Esophagus squamous epithelium (tissue), 5 donors: ENCODE results near the gene CAPG. TPM values are rescaled to one million over a fixed set of nuclear protein-coding genes. Genes with fewer than 3 reads are reported as not detected.

Experiments
- DNase-seq: peaks from one replicate; lab custom pipeline; 2025; lab: John Stamatoyannopoulos, UW
- H3K27ac ChIP-seq, 4 donors: fragments of 200-600 bp; sonication (generic); one replicate each; pipeline ENCODE4 v1.5.1; 2016 to 2019; ENCODE audit warnings: mild to moderate bottlenecking in 1 of 4
- H3K27me3 ChIP-seq, 4 donors: fragments of 200-600 bp; sonication (generic); 1 replicate in 3 of 4; 2 replicates in 1 of 4; pipeline versions ENCODE4 v1.5.1 to v1.6.0; 2017 to 2021; ENCODE audit warnings: antibody characterized with exemption in 1 of 4
- H3K36me3 ChIP-seq, 3 donors: fragments of 200-600 bp; sonication (generic); one replicate each; pipeline ENCODE4 v1.5.1; 2016 to 2019
- H3K4me1 ChIP-seq, 3 donors: fragments of 200-600 bp; sonication (generic); one replicate each; pipeline ENCODE4 v1.5.1; 2017 to 2019
- H3K4me3 ChIP-seq, 4 donors: fragments of 200-600 bp; sonication (generic); 1 replicate in 3 of 4; 2 replicates in 1 of 4; pipeline ENCODE4 v1.5.1; 2016 to 2019; ENCODE audit warnings: mild to moderate bottlenecking in 2 of 4, moderate library complexity in 1 of 4
- H3K9me3 ChIP-seq, 3 donors: fragments of 200-600 bp; sonication (generic); one replicate each; pipeline ENCODE4 v1.5.1; 2016 to 2019
- CTCF ChIP-seq, 6 experiments: fragments of 450-650 bp in 4 of 6; fragments of 200-600 bp in 2 of 6; sonication (generic) in 2 of 6; IDR thresholded peaks; one replicate each; pipeline ENCODE4 v1.5.1; 2016 to 2019; ENCODE audit warnings: antibody characterized with exemption in 6 of 6, mild to moderate bottlenecking in 4 of 6, moderate library complexity in 4 of 6
- POLR2A ChIP-seq, 4 donors: fragments of 450-650 bp; IDR thresholded peaks; one replicate each; pipeline ENCODE4 v1.6.1; 2017; ENCODE audit warnings: antibody characterized with exemption in 4 of 4, mild to moderate bottlenecking in 4 of 4, moderate library complexity in 3 of 4
- WGBS, 2 donors: methylation state at CpG; one replicate each; pipeline ENCODE4 v1.1.5; 2018; 5-methylcytosine and 5-hydroxymethylcytosine counted together
- intact Hi-C: fragments of 100-400 bp; cut with DNase I; formaldehyde crosslinking; loops from one replicate; pipeline ENCODE4 v1.15.0; 2022
- total RNA-seq, 4 donors: library from RNA; depleted of rRNA; stranded (reverse); fragments of >200 nt; gene quantifications; one replicate each; pipeline ENCODE4 v1.1.0, GENCODE V29; 2016
- donor health status: DM: yes; HTN: yes; CAD: no.

Gene CAPG
- total RNA-seq, 4 donors from 2014 or later = 185 to 301 (median 221) TPM

- no peaks in the 10 kb centered on the region for H3K36me3 ChIP-seq
- no peak for DNase-seq
- TF ChIP-seq CTCF (IDR thresholded peaks at IDR 0.05) (no peak), POLR2A (IDR thresholded peaks at IDR 0.05) (no peak)
- H3K27me3 ChIP-seq = no peaks in the 10 kb centered on the region
- peaks cover 48 to 69% (median 48%) of the 10 kb centered on the region in 3 donors for H3K4me1 ChIP-seq
- intact Hi-C loops = no loop called here
- peak overlapping the region; percentile 85 to 95 (median 94) for H3K27ac ChIP-seq
- no peak overlapping the region for H3K4me3 ChIP-seq
- 88 to 94% methylated on average over 10 to 12 of the region's 16 CpGs for WGBS, 2 donors
- H3K9me3 ChIP-seq = no peaks in the 10 kb centered on the region
Observed at GRCh38 chr2:85435981-85436835, 26.0 kb upstream of the CAPG start.

GRCh38 chr2:85435220-85435958 is 25.2 kb upstream of the CAPG start:
- Histone ChIP-seq H3K9me3 (no peaks in the 10 kb centered on the region), H3K4me3 (no peak overlapping the region), H3K36me3 (no peaks in the 10 kb centered on the region), H3K27ac (peak overlapping the region; percentile 85 to 95 (median 94)), H3K4me1 (peaks cover 48 to 75% (median 48%) of the 10 kb centered on the region in 3 donors), H3K27me3 (no peaks in the 10 kb centered on the region)
- no peak for DNase-seq
- intact Hi-C loops = no loop called here
- TF ChIP-seq POLR2A (IDR thresholded peaks at IDR 0.05) = no peak
- WGBS, 2 donors = 48 to 83% methylated on average over 7 to 11 of the region's 21 CpGs

- intact Hi-C loops = no loop called here
Observed at GRCh38 chr2:85434696-85435095, 24.5 kb upstream of the CAPG start.

GRCh38 chr2:85433511-85434089 is 23.4 kb upstream of the CAPG start:
- Histone ChIP-seq H3K27ac (peak overlapping the region; percentile 44 to 95 (median 88)), H3K36me3 (no peaks in the 10 kb centered on the region), H3K9me3 (no peaks in the 10 kb centered on the region), H3K4me1 (peaks cover 42 to 66% (median 46%) of the 10 kb centered on the region in 3 donors), H3K27me3 (no peaks in the 10 kb centered on the region), H3K4me3 (peak overlapping the region in 1 of 4 donors; percentile 15)
- intact Hi-C loops = no loop called here
- no peak for TF ChIP-seq POLR2A (IDR thresholded peaks at IDR 0.05)
- TF ChIP-seq CTCF (IDR thresholded peaks at IDR 0.05) = no peak
- DNase-seq = no peak
- WGBS, 2 donors = 47 to 100% methylated on average over 1 to 3 of the region's 6 CpGs

More at GRCh38 chr2:85434696-85435095, 24.5 kb upstream of the CAPG start:
- H3K9me3 ChIP-seq = no peaks in the 10 kb centered on the region
- H3K27me3 ChIP-seq = no peaks in the 10 kb centered on the region
- TF ChIP-seq POLR2A (IDR thresholded peaks at IDR 0.05) (no peak), CTCF (IDR thresholded peaks at IDR 0.05) (no peak)
- DNase-seq = no peak
- no peak overlapping the region for H3K4me3 ChIP-seq
- 43 to 77% methylated on average over 4 to 6 of the region's 8 CpGs for WGBS, 2 donors
- H3K36me3 ChIP-seq = no peaks in the 10 kb centered on the region
- H3K27ac ChIP-seq = peak overlapping the region; percentile 27 to 95 (median 94)
- peaks cover 48 to 75% (median 48%) of the 10 kb centered on the region in 3 donors for H3K4me1 ChIP-seq

GRCh38 chr2:85431570-85432205 is 21.5 kb upstream of the CAPG start:
- WGBS, 2 donors = 80 to 89% methylated on average over 7 to 9 of the region's 10 CpGs
- Histone ChIP-seq H3K4me3 (no peak overlapping the region), H3K27ac (no peak overlapping the region), H3K4me1 (peaks cover 28 to 47% (median 28%) of the 10 kb centered on the region in 3 donors), H3K36me3 (no peaks in the 10 kb centered on the region), H3K9me3 (no peaks in the 10 kb centered on the region), H3K27me3 (no peaks in the 10 kb centered on the region)
- no peak for DNase-seq
- intact Hi-C loops = no loop called here
- no peak for TF ChIP-seq CTCF (IDR thresholded peaks at IDR 0.05)
- no peak for TF ChIP-seq POLR2A (IDR thresholded peaks at IDR 0.05)
